Stomach (tissue), 4 donors: ENCODE data around the gene CFHR3.
"Not testable (repeated sequence)": the region's sequence is repeated elsewhere in the genome, so short reads cannot be mapped to it uniquely, and the experiment has no call there.

ENCODE experiments used
- CTCF ChIP-seq, 7 experiments: fragments of 450-650 bp in 4 of 7; fragments of 200-600 bp in 3 of 7; sonication (generic) in 3 of 7; IDR thresholded peaks; one replicate each; pipeline ENCODE4 v1.5.1; 2016 to 2019; ENCODE audit warnings: antibody characterized with exemption in 7 of 7, control low read depth in 2 of 7, mild to moderate bottlenecking in 1 of 7
- POLR2A ChIP-seq, 4 donors: fragments of 450-650 bp; IDR thresholded peaks; one replicate each; pipeline ENCODE4 v1.6.1; 2016; ENCODE audit warnings: antibody characterized with exemption in 4 of 4, control low read depth in 2 of 4, mild to moderate bottlenecking in 1 of 4, moderate library complexity in 1 of 4

- not testable (repeated sequence) for TF ChIP-seq CTCF, POLR2A (IDR thresholded peaks at IDR 0.05)
Observed at GRCh38 chr1:196801920-196802319, 27.3 kb downstream of the CFHR3 start.
